Mesenteric fat pad (tissue), 1 donor: ENCODE data around the gene CFAP61. TPM values are rescaled to one million over a fixed set of nuclear protein-coding genes. Genes with fewer than 3 reads are reported as not detected.

Experiments
- DNase-seq: peaks from one replicate; pipeline ENCODE4 v3.0.0-alpha.2; 2020; ENCODE audit warnings: low spot score
- total RNA-seq: library from RNA; stranded (reverse); fragmentation: NEBNext Ultra II Directional; extraction: Animal tissue kit (Norgen Biotek cat#: 25700); gene quantifications from one replicate; pipeline ENCODE4 v1.2.1, GENCODE V29; 2021
- donor health status: DM: yes; HTN: yes; CAD: no.

The CFAP61 gene
- total RNA-seq, 1 donor from 2014 or later, result 0.61 TPM

DNA sequence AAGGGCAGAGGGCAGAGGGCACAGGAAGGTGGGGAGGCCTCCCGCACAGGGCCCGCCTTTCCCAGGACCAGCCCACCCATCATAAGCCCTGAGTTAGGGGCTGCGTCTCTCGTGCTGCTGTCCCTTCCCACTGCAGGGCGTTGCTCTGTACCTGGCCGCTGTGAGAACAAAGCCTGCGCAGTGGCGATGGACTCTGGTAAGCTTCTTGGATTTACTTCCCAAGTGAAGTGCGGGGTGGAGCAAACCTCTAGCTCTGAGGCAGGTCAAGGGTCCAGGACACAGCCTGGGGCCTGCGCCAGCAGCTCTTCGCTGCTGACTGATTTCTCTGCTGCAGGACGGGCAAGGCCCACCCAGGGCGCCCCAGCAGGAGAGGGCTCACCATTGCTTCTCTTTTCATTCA lies 339.4 kb downstream of the CFAP61 start:
- no peak for DNase-seq

- no peak for DNase-seq
Observed at GRCh38 chr20:20393207-20394120, 341.1 kb downstream of the CFAP61 start.

DNA sequence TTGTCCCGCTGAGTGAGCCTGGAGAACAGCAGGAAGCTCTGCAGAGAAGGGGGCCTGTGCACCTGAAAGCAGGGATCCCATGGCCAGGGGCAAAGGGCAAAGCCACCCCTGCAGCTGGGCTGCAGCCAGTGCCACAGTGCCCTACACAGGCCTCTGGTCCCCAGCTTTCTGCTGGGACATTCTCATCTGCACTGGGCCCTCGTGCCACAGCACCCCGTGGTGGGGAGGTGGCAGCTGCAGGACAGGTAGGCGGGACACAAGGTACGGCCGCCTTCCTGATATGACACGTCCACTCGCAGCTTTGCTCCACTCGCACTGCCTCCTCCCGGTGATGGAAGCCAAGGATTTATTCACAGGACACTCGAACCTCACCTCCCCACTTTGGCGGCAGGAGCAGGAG lies 342.8 kb downstream of the CFAP61 start:
- no peak for DNase-seq

DNA sequence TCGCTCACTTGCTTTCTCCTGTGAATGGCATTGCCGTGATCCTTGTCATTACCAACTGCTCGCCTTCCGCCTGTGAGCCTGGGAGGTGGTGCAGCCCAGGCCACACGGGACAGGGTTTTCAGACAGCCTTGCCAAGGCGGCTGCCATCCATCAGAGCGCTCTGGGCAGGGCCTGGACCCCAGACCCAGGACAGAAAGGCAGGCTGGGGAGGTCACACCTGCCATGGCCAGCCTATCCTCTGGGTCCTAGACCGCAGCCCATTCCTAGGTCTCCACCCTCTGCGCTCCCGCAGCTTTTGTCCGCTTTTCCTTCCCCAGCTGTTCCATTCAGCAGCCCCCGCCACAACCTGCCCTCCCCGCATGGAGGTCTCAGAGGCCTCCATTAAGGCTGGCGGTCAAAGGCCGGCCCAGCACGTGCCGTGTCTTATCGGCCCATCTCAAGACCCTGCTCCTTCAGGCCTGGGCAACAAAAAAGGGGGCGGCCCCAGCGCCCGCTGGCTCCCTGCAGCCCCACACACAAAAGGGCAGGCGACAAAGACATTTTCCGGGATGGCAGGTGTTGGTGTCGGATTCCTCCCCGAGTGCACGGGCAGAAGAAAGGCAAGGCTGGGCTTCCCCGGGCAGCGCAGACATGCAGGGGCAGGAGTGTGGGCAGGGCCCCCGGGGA lies 343.7 kb downstream of the CFAP61 start:
- DNase-seq, result no peak

GRCh38 chr20:20396794-20397193 lies 344.5 kb downstream of the CFAP61 start:
- DNase-seq, result no peak

GRCh38 chr20:20398123-20398522 lies 345.8 kb downstream of the CFAP61 start:
- DNase-seq, result no peak

- DNase-seq, result no peak
Observed at GRCh38 chr20:20399531-20400500, 347.5 kb downstream of the CFAP61 start.

DNA sequence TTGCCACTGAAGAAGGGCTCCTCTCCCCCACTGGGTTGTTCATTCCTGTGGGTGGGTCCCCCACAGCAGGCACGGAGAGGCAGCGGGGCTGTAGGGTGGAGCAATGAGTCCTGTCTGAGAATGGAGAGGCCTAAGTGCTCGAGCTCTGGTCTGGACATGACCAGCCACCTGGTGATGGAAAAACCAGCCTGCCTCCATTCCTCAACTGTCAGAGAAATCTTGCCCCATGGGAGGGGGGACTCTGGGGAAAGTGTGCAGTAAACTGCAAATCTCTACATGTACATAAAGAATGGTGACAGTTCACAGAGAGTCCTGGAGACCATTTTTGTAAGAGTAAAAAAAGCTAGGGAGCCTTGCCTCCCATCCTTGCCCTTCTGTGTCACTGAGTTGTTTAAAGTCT lies 349.7 kb downstream of the CFAP61 start:
- no peak for DNase-seq

DNA sequence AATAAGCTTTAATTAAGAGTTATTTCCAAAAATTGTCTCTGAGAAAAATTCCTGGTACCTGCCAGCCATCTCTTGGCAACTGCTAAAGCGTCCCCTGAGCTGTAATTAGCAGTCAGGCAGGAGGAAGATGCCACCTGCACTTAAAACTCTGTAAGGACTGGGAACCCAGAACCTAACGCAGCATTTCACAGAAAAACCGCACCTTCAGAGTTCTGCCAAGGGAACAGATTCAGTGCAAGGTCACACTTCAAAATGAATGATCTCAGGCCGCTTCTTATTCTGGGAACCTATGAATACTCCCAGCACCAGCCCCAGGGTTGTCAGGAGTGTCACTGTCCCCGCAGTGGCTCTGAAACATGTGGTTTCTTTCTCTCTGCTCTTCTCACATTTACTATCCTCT lies 352.3 kb downstream of the CFAP61 start:
- no peak for DNase-seq

GRCh38 chr20:20405623-20406022 lies 353.3 kb downstream of the CFAP61 start:
- DNase-seq, result no peak

- DNase-seq, result no peak
Observed at GRCh38 chr20:20406306-20406705, 354.0 kb downstream of the CFAP61 start.

DNA sequence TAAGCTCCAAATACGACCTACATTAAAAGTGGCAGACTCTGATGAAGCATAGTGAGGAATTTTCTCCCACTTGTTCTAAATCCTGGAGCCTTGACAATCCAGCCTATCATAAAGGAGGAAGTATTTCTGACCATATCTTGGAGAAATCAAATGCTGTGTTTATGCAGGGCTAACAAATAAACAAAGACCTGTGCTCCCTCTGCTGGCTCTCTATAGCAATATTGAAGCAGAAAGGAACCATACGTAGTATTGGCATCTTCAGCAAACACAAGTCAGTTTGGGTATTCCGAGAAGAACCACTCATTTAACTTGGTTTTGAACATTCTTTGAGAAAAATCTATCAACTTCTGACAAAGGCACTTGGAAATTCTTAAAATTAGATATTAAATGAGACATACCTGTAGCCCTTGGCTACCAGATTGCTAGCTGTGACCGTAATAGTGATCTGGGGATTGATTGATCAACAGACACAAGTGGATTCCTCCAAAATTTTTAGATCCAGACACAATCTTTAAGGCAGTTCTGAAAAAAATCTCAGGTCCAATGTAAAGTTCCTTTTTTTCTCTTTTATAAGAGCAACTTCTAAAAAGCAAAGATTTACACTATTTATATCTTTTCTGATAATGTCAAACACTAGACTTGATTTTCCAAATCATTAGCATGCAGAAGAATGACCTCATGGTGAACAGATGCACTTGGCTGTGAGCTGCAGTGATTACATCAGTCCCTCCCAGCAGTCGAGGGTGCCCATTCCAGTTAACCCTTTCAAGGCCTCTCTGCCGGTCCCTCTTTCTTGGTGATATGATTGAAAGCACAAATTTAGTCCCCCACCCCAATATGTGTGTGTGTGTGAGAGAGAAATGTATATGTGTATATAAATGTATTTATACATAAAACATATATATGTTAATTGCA lies 355.8 kb downstream of the CFAP61 start:
- no peak for DNase-seq

DNA sequence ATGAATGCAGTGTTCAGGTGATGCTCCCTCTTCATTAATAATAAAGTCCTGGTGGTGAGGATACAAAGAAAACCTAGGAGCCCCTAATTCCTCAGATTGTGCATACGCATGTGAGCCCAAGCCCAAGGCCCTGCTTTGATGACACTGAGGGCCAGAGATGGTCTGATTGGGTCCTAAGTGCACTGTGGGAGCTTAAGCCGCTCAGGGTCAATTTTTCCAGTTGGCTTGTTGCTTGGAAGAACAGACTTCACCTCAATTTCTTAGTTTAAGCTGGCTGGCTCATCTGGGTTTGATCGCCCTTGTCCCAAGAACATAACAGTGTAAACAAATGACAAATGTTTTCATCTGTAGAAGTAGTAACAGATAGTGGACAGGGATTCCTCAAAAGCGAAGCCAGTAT lies 357.0 kb downstream of the CFAP61 start:
- DNase-seq, result no peak

Other genes with a start within 250 kb of the CFAP61 start
- 71.8 TPM for gene NAA20, start 35.2 kb upstream of the CFAP61 start, total RNA-seq
- gene CRNKL1, start 66 bp upstream of the CFAP61 start, total RNA-seq, result 13.7 TPM